Aorta (tissue), 5 donors: ENCODE results near the gene CRYBG3. TPM values are rescaled to one million over a fixed set of nuclear protein-coding genes. Genes with fewer than 3 reads are reported as not detected.

Experiments
- ATAC-seq: fragments of 200-7000 bp; cut with Tn5 transposase; one replicate; pipeline ENCODE4 v1.9.1; 2022; ENCODE audit warnings: moderate library complexity; ENCODE audit not compliant: low FRiP score
- DNase-seq, 2 donors: peaks; one replicate each; pipeline ENCODE4 v3.0.0-alpha.2; 2020
- H3K27ac ChIP-seq, 2 donors: one replicate each; pipeline ENCODE4 v1.5.1; 2013; ENCODE audit warnings: low read length in 2 of 2, mild to moderate bottlenecking in 2 of 2, moderate library complexity in 2 of 2, control low read depth in 1 of 2, inconsistent platforms in 1 of 2, low read depth in 1 of 2
- H3K27me3 ChIP-seq, 2 donors: one replicate each; pipeline ENCODE4 v1.6.1; 2013; ENCODE audit warnings: control low read depth in 1 of 2, low read length in 1 of 2, mild to moderate bottlenecking in 1 of 2, moderate library complexity in 1 of 2; ENCODE audit not compliant: insufficient read depth in 2 of 2, control insufficient read depth in 1 of 2
- H3K36me3 ChIP-seq, 2 donors: one replicate each; pipeline ENCODE4 v1.6.1; 2013; ENCODE audit warnings: control low read depth in 1 of 2, low read length in 1 of 2, mild to moderate bottlenecking in 1 of 2; ENCODE audit not compliant: insufficient read depth in 2 of 2, control insufficient read depth in 1 of 2
- H3K4me1 ChIP-seq, 2 donors: one replicate each; pipeline ENCODE4 v1.6.1; 2013; ENCODE audit warnings: low read length in 2 of 2, control low read depth in 1 of 2, mild to moderate bottlenecking in 1 of 2, moderate library complexity in 1 of 2; ENCODE audit not compliant: insufficient read depth in 2 of 2, control insufficient read depth in 1 of 2
- H3K4me3 ChIP-seq, 2 donors: one replicate each; pipeline ENCODE4 v1.5.1; 2013; ENCODE audit warnings: low read length in 2 of 2, control low read depth in 1 of 2, mild to moderate bottlenecking in 1 of 2
- H3K9me3 ChIP-seq: one replicate; pipeline ENCODE4 v1.6.1; 2013; ENCODE audit warnings: mild to moderate bottlenecking, low read length; ENCODE audit not compliant: control insufficient read depth
- WGBS, 2 donors: extraction: QIAGEN DNeasy Blood & Tissue Kit; methylation state at CpG; one replicate each; pipeline ENCODE4 v1.1.7; 2013; 5-methylcytosine and 5-hydroxymethylcytosine counted together
- intact Hi-C, 2 donors: fragments of 100-400 bp; cut with DNase I; formaldehyde crosslinking; loops; one replicate each; pipeline versions ENCODE4 v1.14.2 to v1.15.0; 2022
- polyA plus RNA-seq, 2 donors: library from polyadenylated mRNA; stranded (reverse); fragments of 200-250 nt; gene quantifications; one replicate each; pipeline ENCODE4 v1.2.3, GENCODE V29; 2013
- total RNA-seq, 2 donors: library from RNA; stranded (reverse); fragmentation: NEBNext Ultra II Directional; extraction: Animal tissue kit (Norgen Biotek cat#: 25700); gene quantifications; one replicate each; pipeline ENCODE4 v1.2.1, GENCODE V29; 2021
- donor health status: healthy with polysubstance abuse.
- donor health status: Bipolar disorder and iron deficiency.
- donor health status: DM: no; HTN: no; CAD: no.
- donor health status: DM: no; HTN: no; CAD: no.
- donor health status: DM: yes; HTN: yes; CAD: no.

CRYBG3 gene
- total and polyA plus RNA-seq, 4 donors, result 1.5 to 39.1 (median 13.5) TPM

DNA sequence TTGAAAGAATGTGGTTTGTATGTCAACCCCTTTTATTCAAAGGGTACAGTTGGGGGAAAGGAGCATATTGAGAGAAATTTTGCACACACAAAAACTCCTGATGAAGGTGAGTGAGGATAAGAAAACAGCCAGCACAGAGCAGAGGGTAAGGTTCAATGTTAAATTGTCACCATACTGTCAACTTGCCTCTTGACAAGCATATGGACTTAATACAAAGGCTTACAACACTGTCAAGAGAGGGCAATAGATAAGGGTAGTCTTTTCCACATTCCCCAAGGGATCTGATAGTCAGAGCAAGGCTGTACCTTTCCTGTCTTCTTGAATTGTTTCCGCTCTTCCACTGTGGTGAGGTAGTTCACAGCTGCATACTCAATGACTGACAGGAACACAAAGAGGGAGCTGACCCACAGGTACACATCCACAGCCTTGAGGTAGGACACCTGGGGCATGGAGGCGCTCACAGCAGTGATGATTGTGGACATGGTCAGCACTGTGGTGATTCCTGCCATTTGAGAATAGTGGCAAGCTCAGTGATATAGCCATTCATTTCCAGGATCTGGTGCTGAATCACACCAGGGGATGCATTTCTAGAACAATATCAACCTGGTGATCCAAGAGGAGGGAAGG lies 170.8 kb downstream of the CRYBG3 start:
- Histone ChIP-seq H3K27me3 (no peaks in the 10 kb centered on the region), H3K9me3 (no peaks in the 10 kb centered on the region), H3K4me3 (no peak overlapping the region), H3K27ac (no peak overlapping the region), H3K4me1 (no peaks in the 10 kb centered on the region), H3K36me3 (no peaks in the 10 kb centered on the region)
- intact Hi-C loops, result no loop called here
- WGBS, 2 donors, result 85 to 96% methylated on average over 2 of the region's 2 CpGs
- no peak for DNase-seq
- ATAC-seq, result no peak

DNA sequence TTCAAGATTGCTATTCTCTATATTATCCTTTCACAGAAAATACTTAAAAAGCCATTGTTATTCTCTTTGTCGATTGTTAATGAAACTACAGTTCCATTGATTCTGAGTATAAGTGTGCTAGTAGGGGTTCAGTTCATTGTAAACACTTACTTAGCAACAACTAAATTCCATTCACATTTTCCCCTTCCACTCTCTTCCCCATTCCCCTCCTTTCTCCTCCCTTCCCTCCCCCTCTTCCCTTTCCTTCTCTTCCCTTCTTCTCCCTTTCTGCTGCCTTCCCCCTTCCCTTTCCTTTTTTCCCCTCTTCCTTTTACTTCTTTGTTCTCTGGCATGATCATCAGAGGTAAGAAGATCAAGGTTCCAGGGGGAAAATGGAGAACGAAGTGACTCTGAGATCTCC lies 171.7 kb downstream of the CRYBG3 start:
- ATAC-seq (no peak), DNase-seq (no peak)
- Histone ChIP-seq H3K9me3 (no peaks in the 10 kb centered on the region), H3K36me3 (no peaks in the 10 kb centered on the region), H3K27me3 (no peaks in the 10 kb centered on the region), H3K4me3 (no peak overlapping the region), H3K27ac (no peak overlapping the region), H3K4me1 (no peaks in the 10 kb centered on the region)
- 65 to 71% methylated on average over 2 of the region's 2 CpGs for WGBS, 2 donors
- intact Hi-C loops, result no loop called here

DNA sequence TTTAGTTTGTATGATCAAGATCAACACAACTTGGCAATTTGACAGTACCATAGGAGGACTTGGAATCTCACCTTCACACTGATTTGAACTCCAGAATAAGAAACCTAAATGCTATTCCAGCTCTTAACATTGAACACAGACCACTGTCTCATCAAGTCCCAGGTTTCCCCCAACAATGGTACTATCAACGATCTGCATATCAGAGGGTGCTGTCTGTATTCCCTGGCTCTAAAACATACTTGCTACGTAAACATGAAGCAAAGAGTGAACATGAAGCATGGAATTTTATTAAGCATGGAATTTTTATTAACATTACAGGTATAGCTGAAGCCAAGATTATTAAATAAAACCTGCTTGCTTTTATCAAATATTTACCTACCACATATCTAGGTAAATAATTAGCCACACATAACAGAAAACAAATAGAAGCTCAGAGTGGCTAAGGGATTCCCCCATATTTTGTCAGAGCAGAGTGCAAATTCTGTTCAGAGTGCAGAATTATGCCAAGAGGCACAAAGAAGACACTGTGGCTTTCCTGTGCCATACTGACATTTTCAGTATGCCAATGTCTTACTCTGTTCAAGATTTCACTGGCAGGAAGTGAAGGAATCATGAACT lies 172.6 kb downstream of the CRYBG3 start:
- H3K4me1 ChIP-seq, result no peaks in the 10 kb centered on the region
- no peak for ATAC-seq
- WGBS, 2 donors, result 78 to 82% methylated on average over 2 of the region's 2 CpGs
- intact Hi-C loops, result no loop called here
- no peaks in the 10 kb centered on the region for H3K27me3 ChIP-seq
- H3K36me3 ChIP-seq, result no peaks in the 10 kb centered on the region
- no peak overlapping the region for H3K4me3 ChIP-seq
- no peaks in the 10 kb centered on the region for H3K9me3 ChIP-seq
- H3K27ac ChIP-seq, result no peak overlapping the region
- DNase-seq, result no peak

Other genes with a start within 250 kb of the CRYBG3 start
- gene ARL6, start 57.3 kb upstream of the CRYBG3 start, total RNA-seq, result 1 to 10 TPM; 5.9 to 8.5 TPM
- 1 to 10 TPM; 4.7 to 7.8 TPM for gene ARL6, start 57.3 kb upstream of the CRYBG3 start, polyA plus RNA-seq
- gene RIOX2, start 150.4 kb downstream of the CRYBG3 start, total RNA-seq, result 10 to 100 TPM; 15.7 to 25.8 TPM
- 10 to 100 TPM in 1 of 2 donors, 1 to 10 TPM in 1; 6.3 to 12.7 TPM for gene RIOX2, start 150.4 kb downstream of the CRYBG3 start, polyA plus RNA-seq
- not detected for gene GABRR3, start 213.3 kb downstream of the CRYBG3 start, total RNA-seq
- gene GABRR3, start 213.3 kb downstream of the CRYBG3 start, polyA plus RNA-seq, result not detected